ENCODE measurements around the gene TBXAS1. TPM values are rescaled to one million over a fixed set of nuclear protein-coding genes. Genes with fewer than 3 reads are reported as not detected.

The TBXAS1 gene
- total RNA-seq, 1 experiment from 2014 or later: 2.3 TPM

DNA sequence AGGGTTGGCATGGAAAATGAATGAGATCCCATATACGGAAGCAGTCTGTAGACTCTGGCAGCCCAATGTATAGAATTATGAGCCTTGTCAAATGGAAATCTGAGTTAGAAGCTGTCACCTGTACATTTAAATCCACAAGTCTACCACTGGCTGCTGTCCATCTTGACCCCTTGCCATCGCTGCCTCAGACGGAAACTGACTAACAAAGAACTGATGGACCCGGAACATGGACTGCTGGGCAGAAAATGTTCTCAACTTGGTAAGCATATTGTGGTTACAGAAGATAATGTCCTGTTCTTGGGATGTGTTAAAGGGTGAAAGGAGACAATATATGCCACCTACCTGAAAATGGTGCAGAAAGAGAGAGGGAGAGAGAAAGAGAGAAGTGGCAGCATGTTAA, 196.2 kb downstream of the TBXAS1 start (continued):
- no peak for TF ChIP-seq AFF4 (CRISPR knock-in tag; IDR thresholded peaks at IDR 0.05; ENCODE audit: borderline replicate concordance)

DNA sequence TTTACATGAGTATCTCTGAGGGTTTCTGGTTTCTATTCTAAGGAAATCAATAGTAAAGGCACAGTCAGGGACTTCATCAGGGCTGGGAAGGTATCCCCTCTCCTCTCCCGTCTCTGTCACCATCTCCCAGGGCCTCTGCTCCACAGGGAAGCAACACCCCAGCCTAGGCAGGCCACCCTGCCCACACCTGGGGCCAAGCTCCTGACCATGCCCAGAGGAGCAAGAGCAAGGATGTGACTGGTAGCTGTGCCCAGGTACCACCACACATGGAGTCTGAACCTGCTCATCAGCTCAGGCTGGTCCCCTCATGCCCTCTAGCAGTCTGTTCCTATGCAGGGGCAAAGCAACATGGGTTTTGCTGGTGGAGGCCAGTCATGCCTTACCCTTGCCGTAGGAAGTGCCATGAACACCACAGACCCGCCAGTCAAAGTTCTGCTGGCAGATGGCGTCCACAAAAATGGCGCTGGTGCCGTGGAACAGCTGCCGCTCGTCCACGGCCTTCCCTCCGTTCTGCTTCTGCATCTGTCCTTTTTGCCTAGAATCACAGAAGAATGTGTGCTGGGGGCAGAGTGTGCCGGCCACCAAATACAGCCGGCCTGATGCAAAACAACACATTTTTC, 196.9 kb downstream of the TBXAS1 start:
- CTCF ChIA-PET: no interaction called here
- Mint-ChIP-seq H3K4me3 (no peak overlapping the region), H3K27me3 (ENCODE audit: low read depth) (no peaks in the 10 kb centered on the region), H3K9me3 (no peaks in the 10 kb centered on the region), H3K4me1 (no peaks in the 10 kb centered on the region), H3K27ac (no peak overlapping the region), H3K36me3 (no peaks in the 10 kb centered on the region)
- POLR2A ChIA-PET: interaction anchor here (0.8 kb wide), 1 partner anchor 38 kb away, joined by 3 read pairs; no protein-coding TSS in a partner anchor
- no peak for ATAC-seq
- DNase-seq (ENCODE audit: low spot score): no peak
- no peak for TF ChIP-seq MLX (CRISPR knock-in tag; IDR thresholded peaks at IDR 0.05)
- no peak for TF ChIP-seq KAT7 (CRISPR knock-in tag; IDR thresholded peaks at IDR 0.05; ENCODE audit: borderline replicate concordance)
- TF ChIP-seq OVOL2 (CRISPR knock-in tag; IDR thresholded peaks at IDR 0.05; ENCODE audit: borderline replicate concordance): no peak
- TF ChIP-seq, protein P1, sequence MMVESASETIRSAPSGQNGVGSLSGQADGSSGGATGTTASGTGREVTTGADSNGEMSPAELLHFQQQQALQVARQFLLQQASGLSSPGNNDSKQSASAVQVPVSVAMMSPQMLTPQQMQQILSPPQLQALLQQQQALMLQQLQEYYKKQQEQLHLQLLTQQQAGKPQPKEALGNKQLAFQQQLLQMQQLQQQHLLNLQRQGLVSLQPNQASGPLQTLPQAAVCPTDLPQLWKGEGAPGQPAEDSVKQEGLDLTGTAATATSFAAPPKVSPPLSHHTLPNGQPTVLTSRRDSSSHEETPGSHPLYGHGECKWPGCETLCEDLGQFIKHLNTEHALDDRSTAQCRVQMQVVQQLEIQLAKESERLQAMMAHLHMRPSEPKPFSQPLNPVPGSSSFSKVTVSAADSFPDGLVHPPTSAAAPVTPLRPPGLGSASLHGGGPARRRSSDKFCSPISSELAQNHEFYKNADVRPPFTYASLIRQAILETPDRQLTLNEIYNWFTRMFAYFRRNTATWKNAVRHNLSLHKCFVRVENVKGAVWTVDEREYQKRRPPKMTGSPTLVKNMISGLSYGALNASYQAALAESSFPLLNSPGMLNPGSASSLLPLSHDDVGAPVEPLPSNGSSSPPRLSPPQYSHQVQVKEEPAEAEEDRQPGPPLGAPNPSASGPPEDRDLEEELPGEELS (CRISPR knock-in tag; IDR thresholded peaks at IDR 0.05): no peak
- no peak for TF ChIP-seq TEAD4 (CRISPR knock-in tag; IDR thresholded peaks at IDR 0.05)
- no peak for TF ChIP-seq GABPB1 (CRISPR knock-in tag; IDR thresholded peaks at IDR 0.05)
- TF ChIP-seq ZNF121 (CRISPR knock-in tag; IDR thresholded peaks at IDR 0.05): no peak
- no peak for TF ChIP-seq MYBL2 (CRISPR knock-in tag; IDR thresholded peaks at IDR 0.05)
- no peak for TF ChIP-seq ESRRA (CRISPR knock-in tag; IDR thresholded peaks at IDR 0.05; ENCODE audit: borderline replicate concordance)
- TF ChIP-seq, protein P2, sequence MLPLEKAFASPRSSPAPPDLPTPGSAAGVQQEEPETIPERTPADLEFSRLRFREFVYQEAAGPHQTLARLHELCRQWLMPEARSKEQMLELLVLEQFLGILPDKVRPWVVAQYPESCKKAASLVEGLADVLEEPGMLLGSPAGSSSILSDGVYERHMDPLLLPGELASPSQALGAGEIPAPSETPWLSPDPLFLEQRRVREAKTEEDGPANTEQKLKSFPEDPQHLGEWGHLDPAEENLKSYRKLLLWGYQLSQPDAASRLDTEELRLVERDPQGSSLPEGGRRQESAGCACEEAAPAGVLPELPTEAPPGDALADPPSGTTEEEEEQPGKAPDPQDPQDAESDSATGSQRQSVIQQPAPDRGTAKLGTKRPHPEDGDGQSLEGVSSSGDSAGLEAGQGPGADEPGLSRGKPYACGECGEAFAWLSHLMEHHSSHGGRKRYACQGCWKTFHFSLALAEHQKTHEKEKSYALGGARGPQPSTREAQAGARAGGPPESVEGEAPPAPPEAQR (CRISPR knock-in tag; IDR thresholded peaks at IDR 0.05): no peak
- no peak for TF ChIP-seq PRDM15 (CRISPR knock-in tag; IDR thresholded peaks at IDR 0.05)
- TF ChIP-seq NFATC4 (CRISPR knock-in tag; IDR thresholded peaks at IDR 0.05): no peak

Data from WTC11 (cell line).